Heart left ventricle (tissue), 16 donors: ENCODE data around the gene TNS1. TPM values are rescaled to one million over a fixed set of nuclear protein-coding genes. Genes with fewer than 3 reads are reported as not detected.

Experiments
- ATAC-seq, 4 donors: fragments of 200-7000 bp; cut with Tn5 transposase; one replicate each; pipeline ENCODE4 v1.9.1; 2020 to 2022; ENCODE audit warnings: moderate library complexity in 4 of 4, mild to moderate bottlenecking in 3 of 4, moderate number of reproducible peaks in 1 of 4
- DNase-seq, 5 donors: peaks; one replicate each; pipeline ENCODE4 v3.0.0-alpha.2; 2020
- H3K27ac ChIP-seq, 12 donors: fragments of 200-600 bp; sonication (generic) in 4 of 12; one replicate each; pipeline versions ENCODE4 v1.5.0 to v1.8.0; 2016 to 2022; ENCODE audit warnings: mild to moderate bottlenecking in 2 of 12
- H3K27me3 ChIP-seq, 9 donors: fragments of 200-600 bp; sonication (generic) in 2 of 9; one replicate each; pipeline versions ENCODE4 v1.5.1 to v1.8.0; 2016 to 2022; ENCODE audit warnings: mild to moderate bottlenecking in 3 of 9
- H3K36me3 ChIP-seq, 9 donors: fragments of 200-600 bp; sonication (generic) in 2 of 9; one replicate each; pipeline versions ENCODE4 v1.5.0 to v1.8.0; 2018 to 2022; ENCODE audit warnings: mild to moderate bottlenecking in 2 of 9
- H3K4me1 ChIP-seq, 12 donors: fragments of 200-600 bp; sonication (generic) in 4 of 12; one replicate each; pipeline versions ENCODE4 v1.5.0 to v1.8.0; 2016 to 2022; ENCODE audit warnings: mild to moderate bottlenecking in 3 of 12
- H3K4me3 ChIP-seq, 12 donors: fragments of 200-600 bp; sonication (generic) in 4 of 12; one replicate each; pipeline versions ENCODE4 v1.5.0 to v1.8.0; 2017 to 2022; ENCODE audit warnings: mild to moderate bottlenecking in 9 of 12, moderate library complexity in 4 of 12
- H3K9me3 ChIP-seq, 12 donors: fragments of 200-600 bp; sonication (generic) in 4 of 12; one replicate each; pipeline versions ENCODE4 v1.5.0 to v1.8.0; 2016 to 2022; ENCODE audit warnings: mild to moderate bottlenecking in 1 of 12
- POLR2A ChIP-seq, 2 donors: fragments of 450-650 bp; IDR thresholded peaks; one replicate each; pipeline ENCODE4 v1.6.1; 2017; ENCODE audit warnings: antibody characterized with exemption in 2 of 2, mild to moderate bottlenecking in 2 of 2, moderate library complexity in 2 of 2
- WGBS, 4 donors: extraction: QIAGEN DNeasy Blood & Tissue Kit in 2 of 4; methylation state at CpG; one replicate each; pipeline versions ENCODE4 v1.1.5 to v1.1.7; 2013 to 2018; 5-methylcytosine and 5-hydroxymethylcytosine counted together
- intact Hi-C, 10 donors: fragments of 100-400 bp; cut with DNase I; formaldehyde crosslinking; loops; one replicate each; pipeline versions ENCODE4 v1.11.1 to v1.14.2; 2022
- polyA plus RNA-seq, 2 donors: library from polyadenylated mRNA; stranded (reverse); fragments of 200-250 nt; gene quantifications; one replicate each; pipeline ENCODE4 v1.2.3, GENCODE V29; 2013
- total RNA-seq, 9 donors: library from RNA; depleted of rRNA in 2 of 9; stranded (reverse); fragments of >200 nt in 2 of 9; fragmentation: NEBNext Ultra II Directional in 3 of 9; extraction: Animal tissue kit (Norgen Biotek cat#: 25700) in 3 of 9; gene quantifications; one replicate each; pipeline versions ENCODE4 v1.1.0 to v1.2.4, GENCODE V29; 2016 to 2023
- TF ChIP-seq, protein P1 (sequence below), 12 donors: fragments of 200-600 bp; sonication (generic) in 4 of 12; IDR thresholded peaks; one replicate each; pipeline versions ENCODE4 v1.5.0 to v1.8.0; 2018 to 2022; ENCODE audit warnings: antibody characterized with exemption in 12 of 12, mild to moderate bottlenecking in 5 of 12
- donor health status: ischemic (EF 13 %, LVEDD 7.1; RV severe dilation, severe dysfunction).
- donor health status: healthy with polysubstance abuse.
- donor health status: DM: no; HTN: yes; CAD: no.
- donor health status: DM: no; HTN: no; CAD: no.
- donor health status: ischemic (EF 25% LVEDD 6.9; RV normal size, moderate dysfunction).
- donor health status: ischemic (EF 25% LVEDD 5.7; RV mildly dilated, moderate dysfunction).
- donor health status: healthy.
- donor health status: DM: yes; HTN: yes; CAD: no.
- donor health status: ischemic (EF 35%, LVEDD 5.7; RV mildly dilated, moderate dysfunction).
- donor health status: nonischemic (EF 11% LVEDD 7.7; RV severe dilation, severe dysfunction).
- donor health status: DM: yes; HTN: yes; CAD: no.
- donor health status: PGD.
- donor health status: ischemic (EF 29% LVEDD 5.4; RV normal size, mild dysfunction).
- donor health status: nonischemic (EF 23%, LVEDD 6.1; RV moderate dilation, normal function).

Gene TNS1
- total and polyA plus RNA-seq, 11 donors = 243 to 899 (median 669) TPM

GRCh38 chr2:217832115-217832514, 170.7 kb downstream of the TNS1 start:
- no peak overlapping the region for H3K4me3 ChIP-seq
- H3K4me1 ChIP-seq = peaks cover 26 to 100% (median 79%) of the 10 kb centered on the region in 12 donors
- H3K27ac ChIP-seq = peak overlapping the region; percentile 46 to 96 (median 86)
- 51 to 54% (median 52%) methylated on average over 5 of the region's 5 CpGs for WGBS, 4 donors
- peaks cover 2 to 85% (median 78%) of the 10 kb centered on the region in 9 donors for H3K36me3 ChIP-seq
- DNase-seq = peak in 2 of 5 donors; percentile 48 to 61
- intact Hi-C loops = loop anchor here in 1 of 10 donors (2.0 kb wide), 1 partner anchor 19 kb away; no protein-coding TSS in a partner anchor
- no peaks in the 10 kb centered on the region for H3K27me3 ChIP-seq
- ATAC-seq = no peak
- no peak for TF ChIP-seq POLR2A (IDR thresholded peaks at IDR 0.05)
- TF ChIP-seq, protein P1, sequence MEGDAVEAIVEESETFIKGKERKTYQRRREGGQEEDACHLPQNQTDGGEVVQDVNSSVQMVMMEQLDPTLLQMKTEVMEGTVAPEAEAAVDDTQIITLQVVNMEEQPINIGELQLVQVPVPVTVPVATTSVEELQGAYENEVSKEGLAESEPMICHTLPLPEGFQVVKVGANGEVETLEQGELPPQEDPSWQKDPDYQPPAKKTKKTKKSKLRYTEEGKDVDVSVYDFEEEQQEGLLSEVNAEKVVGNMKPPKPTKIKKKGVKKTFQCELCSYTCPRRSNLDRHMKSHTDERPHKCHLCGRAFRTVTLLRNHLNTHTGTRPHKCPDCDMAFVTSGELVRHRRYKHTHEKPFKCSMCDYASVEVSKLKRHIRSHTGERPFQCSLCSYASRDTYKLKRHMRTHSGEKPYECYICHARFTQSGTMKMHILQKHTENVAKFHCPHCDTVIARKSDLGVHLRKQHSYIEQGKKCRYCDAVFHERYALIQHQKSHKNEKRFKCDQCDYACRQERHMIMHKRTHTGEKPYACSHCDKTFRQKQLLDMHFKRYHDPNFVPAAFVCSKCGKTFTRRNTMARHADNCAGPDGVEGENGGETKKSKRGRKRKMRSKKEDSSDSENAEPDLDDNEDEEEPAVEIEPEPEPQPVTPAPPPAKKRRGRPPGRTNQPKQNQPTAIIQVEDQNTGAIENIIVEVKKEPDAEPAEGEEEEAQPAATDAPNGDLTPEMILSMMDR (IDR thresholded peaks at IDR 0.05) = no peak
- no peaks in the 10 kb centered on the region for H3K9me3 ChIP-seq

GRCh38 chr2:217831306-217831705, 171.5 kb downstream of the TNS1 start:
- H3K36me3 ChIP-seq = peaks cover 2 to 93% (median 79%) of the 10 kb centered on the region in 9 donors
- no peaks in the 10 kb centered on the region for H3K9me3 ChIP-seq
- WGBS, 4 donors = 80 to 86% (median 84%) methylated on average over 10 of the region's 10 CpGs
- intact Hi-C loops = no loop called here
- DNase-seq (peak in 2 of 5 donors; percentile 24 to 55), ATAC-seq (no peak)
- peak overlapping the region in 10 of 12 donors; percentile 20 to 94 (median 82) for H3K27ac ChIP-seq
- H3K4me3 ChIP-seq = no peak overlapping the region
- peaks cover 24 to 100% (median 79%) of the 10 kb centered on the region in 12 donors for H3K4me1 ChIP-seq
- TF ChIP-seq POLR2A (IDR thresholded peaks at IDR 0.05) = no peak
- TF ChIP-seq, protein P1 (IDR thresholded peaks at IDR 0.05) = no peak
- H3K27me3 ChIP-seq = no peaks in the 10 kb centered on the region

DNA sequence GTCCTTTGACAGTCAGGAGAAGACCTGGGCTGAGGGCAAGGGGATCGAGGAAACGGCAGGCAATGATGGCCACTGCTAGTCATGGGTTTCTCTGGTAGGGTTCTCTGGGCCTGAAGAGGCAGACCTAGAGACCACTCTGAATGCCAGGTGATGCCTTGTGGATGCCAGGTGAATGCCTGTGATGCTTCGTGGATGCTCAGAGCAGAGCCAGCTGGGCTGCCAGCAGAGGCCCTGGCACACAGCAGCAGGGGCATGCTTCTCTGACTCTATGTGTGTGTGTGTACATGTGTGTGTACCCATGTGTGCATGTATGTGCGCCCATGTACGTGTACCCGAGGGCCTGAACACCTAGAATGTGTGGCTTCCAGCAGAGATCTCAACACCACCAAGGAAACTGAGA, 172.0 kb downstream of the TNS1 start:
- no peaks in the 10 kb centered on the region for H3K9me3 ChIP-seq
- peak overlapping the region in 11 of 12 donors; percentile 3 to 94 (median 76) for H3K27ac ChIP-seq
- H3K27me3 ChIP-seq = no peaks in the 10 kb centered on the region
- TF ChIP-seq POLR2A (IDR thresholded peaks at IDR 0.05) = no peak
- TF ChIP-seq, protein P1 (IDR thresholded peaks at IDR 0.05) = no peak
- H3K4me1 ChIP-seq = peaks cover 19 to 100% (median 79%) of the 10 kb centered on the region in 12 donors
- intact Hi-C loops = no loop called here
- DNase-seq = peak in 2 of 5 donors; percentile 22 to 25
- peaks cover 2 to 95% (median 79%) of the 10 kb centered on the region in 9 donors for H3K36me3 ChIP-seq
- WGBS, 4 donors = 68 to 90% (median 75%) methylated on average over 6 of the region's 6 CpGs
- H3K4me3 ChIP-seq = no peak overlapping the region
- no peak for ATAC-seq

DNA sequence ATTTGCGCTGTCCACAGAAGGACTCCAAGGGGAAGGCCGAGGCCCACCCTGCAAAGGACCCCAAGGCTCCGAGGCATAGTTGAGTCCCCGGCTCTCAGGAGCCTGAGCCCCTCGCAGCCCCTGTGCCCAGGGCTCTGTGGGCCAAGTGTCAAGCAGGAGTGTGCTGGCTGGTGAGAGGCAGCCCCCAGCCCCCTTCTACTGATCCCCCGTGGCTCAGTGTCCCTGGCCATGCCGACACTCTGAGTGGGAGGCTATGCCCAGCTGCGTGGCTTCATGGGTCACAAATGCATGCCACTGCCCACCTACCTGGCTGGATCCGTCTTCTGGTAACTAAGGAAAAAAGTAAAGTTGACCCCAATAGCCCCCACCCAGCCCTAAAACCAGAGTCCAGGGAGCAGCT, 172.7 kb downstream of the TNS1 start:
- Histone ChIP-seq H3K4me3 (no peak overlapping the region), H3K9me3 (no peaks in the 10 kb centered on the region), H3K27ac (peak overlapping the region in 10 of 12 donors; percentile 7 to 90 (median 78)), H3K27me3 (no peaks in the 10 kb centered on the region), H3K36me3 (peaks cover 5 to 94% (median 79%) of the 10 kb centered on the region in 9 donors), H3K4me1 (peaks cover 16 to 100% (median 78%) of the 10 kb centered on the region in 12 donors)
- DNase-seq (peak in 1 of 5 donors; percentile 43), ATAC-seq (no peak)
- 80 to 95% (median 86%) methylated on average over 8 to 9 of the region's 9 CpGs for WGBS, 4 donors
- TF ChIP-seq, protein P1 (IDR thresholded peaks at IDR 0.05) = no peak
- TF ChIP-seq POLR2A (IDR thresholded peaks at IDR 0.05) = no peak
- intact Hi-C loops = no loop called here
